Type B pancreatic cell (in vitro differentiated cells): ENCODE data around the gene RIMS1. TPM values are rescaled to one million over a fixed set of nuclear protein-coding genes. Genes with fewer than 3 reads are reported as not detected.

Source experiments
- DNase-seq: peaks from one replicate; pipeline ENCODE4 v3.0.0; 2021; ENCODE audit warnings: mixed read lengths; ENCODE audit not compliant: unreplicated experiment; ENCODE audit errors: extremely low spot score
- H3K27ac Mint-ChIP-seq: 2 replicates; pipeline ENCODE4 v1.8.0; 2021; ENCODE audit warnings: mild to moderate bottlenecking, mixed read lengths
- H3K27me3 Mint-ChIP-seq: 2 replicates; pipeline ENCODE4 v1.8.0; 2021; ENCODE audit warnings: mixed read lengths
- H3K36me3 Mint-ChIP-seq: 2 replicates; pipeline ENCODE4 v1.8.0; 2021; ENCODE audit warnings: mixed read lengths
- H3K4me1 Mint-ChIP-seq: one replicate; pipeline ENCODE4 v1.8.0; 2021; ENCODE audit warnings: mixed read lengths; ENCODE audit not compliant: unreplicated experiment
- H3K4me3 Mint-ChIP-seq: 2 replicates; pipeline ENCODE4 v1.8.0; 2021; ENCODE audit warnings: mild to moderate bottlenecking, mixed read lengths
- H3K9me3 Mint-ChIP-seq: 2 replicates; pipeline ENCODE4 v1.8.0; 2021; ENCODE audit warnings: mixed read lengths
- CTCF ChIP-seq: fragments of 200-600 bp; sonication (generic); conservative IDR thresholded peaks from 2 replicates; pipeline ENCODE4 v1.5.0; 2021; ENCODE audit warnings: antibody characterized with exemption, mild to moderate bottlenecking
- total RNA-seq: library from RNA; stranded (reverse); gene quantifications from 2 replicates; pipeline ENCODE4 v1.2.1, GENCODE V29; 2021; ENCODE audit warnings: low replicate concordance

RIMS1 gene
- total RNA-seq, 1 donor from 2014 or later: 5.9 TPM

GRCh38 chr6:72083976-72084375, 197.6 kb downstream of the RIMS1 start:
- Mint-ChIP-seq H3K27ac (no peak overlapping the region), H3K4me1 (no peaks in the 10 kb centered on the region)
- no peak for DNase-seq

GRCh38 chr6:72084992-72085569, 198.7 kb downstream of the RIMS1 start:
- TF ChIP-seq CTCF: peak; percentile 85
- Mint-ChIP-seq H3K36me3 (no peaks in the 10 kb centered on the region), H3K4me3 (no peak overlapping the region), H3K9me3 (no peaks in the 10 kb centered on the region), H3K27ac (no peak overlapping the region), H3K4me1 (no peaks in the 10 kb centered on the region), H3K27me3 (peaks cover 5% of the 10 kb centered on the region)
- no peak for DNase-seq

More at GRCh38 chr6:72083976-72084375, 197.6 kb downstream of the RIMS1 start:
- H3K27me3 Mint-ChIP-seq: peaks cover 5% of the 10 kb centered on the region
- no peaks in the 10 kb centered on the region for H3K36me3 Mint-ChIP-seq
- no peak for TF ChIP-seq CTCF
- H3K4me3 Mint-ChIP-seq: no peak overlapping the region
- H3K9me3 Mint-ChIP-seq: no peaks in the 10 kb centered on the region

GRCh38 chr6:72094506-72094905, 208.2 kb downstream of the RIMS1 start:
- no peaks in the 10 kb centered on the region for H3K4me1 Mint-ChIP-seq
- H3K9me3 Mint-ChIP-seq: no peaks in the 10 kb centered on the region
- H3K4me3 Mint-ChIP-seq: no peak overlapping the region
- H3K36me3 Mint-ChIP-seq: no peaks in the 10 kb centered on the region
- no peak overlapping the region for H3K27ac Mint-ChIP-seq
- DNase-seq: no peak
- TF ChIP-seq CTCF: no peak
- H3K27me3 Mint-ChIP-seq: no peaks in the 10 kb centered on the region

- no peaks in the 10 kb centered on the region for H3K9me3 Mint-ChIP-seq
- H3K4me3 Mint-ChIP-seq: no peak overlapping the region
- no peak for TF ChIP-seq CTCF
- H3K27ac Mint-ChIP-seq: no peak overlapping the region
- no peaks in the 10 kb centered on the region for H3K36me3 Mint-ChIP-seq
- H3K27me3 Mint-ChIP-seq: no peaks in the 10 kb centered on the region
- no peak for DNase-seq
- H3K4me1 Mint-ChIP-seq: no peaks in the 10 kb centered on the region
Measured at GRCh38 chr6:72102561-72102960, 216.2 kb downstream of the RIMS1 start.

GRCh38 chr6:72111611-72112010, 225.3 kb downstream of the RIMS1 start:
- Mint-ChIP-seq H3K27ac (no peak overlapping the region), H3K4me1 (no peaks in the 10 kb centered on the region), H3K4me3 (no peak overlapping the region), H3K9me3 (no peaks in the 10 kb centered on the region), H3K27me3 (no peaks in the 10 kb centered on the region), H3K36me3 (no peaks in the 10 kb centered on the region)
- DNase-seq: no peak
- TF ChIP-seq CTCF: no peak

GRCh38 chr6:72130327-72130726, 244.0 kb downstream of the RIMS1 start:
- Mint-ChIP-seq H3K4me3 (no peak overlapping the region), H3K9me3 (no peaks in the 10 kb centered on the region), H3K36me3 (no peaks in the 10 kb centered on the region), H3K27ac (no peak overlapping the region), H3K27me3 (no peaks in the 10 kb centered on the region), H3K4me1 (no peaks in the 10 kb centered on the region)
- no peak for DNase-seq
- TF ChIP-seq CTCF: no peak
